Measurements from ENCODE around the gene TMEM134. TPM values are rescaled to one million over a fixed set of nuclear protein-coding genes. Genes with fewer than 3 reads are reported as not detected.

The TMEM134 gene
- total and polyA plus RNA-seq, 9 donors, result 16.1 to 71.5 (median 45.5) TPM

DNA sequence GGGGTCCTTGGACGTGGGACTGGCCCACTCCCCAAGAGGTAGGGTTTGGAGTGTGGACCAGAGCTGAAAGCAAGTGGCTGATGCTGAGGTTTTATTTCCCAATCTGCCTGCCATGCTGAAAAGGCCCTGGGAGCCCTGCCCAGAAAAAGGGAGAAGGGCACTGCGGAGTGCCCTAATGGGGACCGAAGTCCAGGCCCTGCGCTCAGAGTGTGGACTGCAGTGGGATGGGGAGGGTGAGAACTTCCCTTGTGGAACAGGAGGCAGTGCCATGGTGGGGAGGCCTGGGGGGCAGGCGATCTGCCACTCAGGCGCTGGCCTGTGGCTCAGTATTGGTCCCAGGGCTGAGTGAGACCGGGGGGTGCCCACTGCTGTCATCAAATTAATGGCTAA, 20.8 kb downstream of the TMEM134 start:
- H3K27ac ChIP-seq (ENCODE audit: low read length), result no peak overlapping the region
- H3K9me3 ChIP-seq (replicated peaks; ENCODE audit: control insufficient read depth, low read depth, low read length), result no peaks in the 10 kb centered on the region
- no peaks in the 10 kb centered on the region for H3K27me3 ChIP-seq (ENCODE audit: control insufficient read depth, insufficient read depth, low read length)
- no peak overlapping the region for H3K4me3 ChIP-seq (ENCODE audit: low read length)
- DNase-seq, result no peak
- H3K4me1 ChIP-seq (ENCODE audit: control insufficient read depth, insufficient read depth, low read length), result peaks cover 12% of the 10 kb centered on the region
- no peaks in the 10 kb centered on the region for H3K36me3 ChIP-seq (ENCODE audit: control insufficient read depth, insufficient read depth, low read length)
- WGBS (ENCODE audit: insufficient coverage), result 90% methylated on average over 7 of the region's 7 CpGs

DNA sequence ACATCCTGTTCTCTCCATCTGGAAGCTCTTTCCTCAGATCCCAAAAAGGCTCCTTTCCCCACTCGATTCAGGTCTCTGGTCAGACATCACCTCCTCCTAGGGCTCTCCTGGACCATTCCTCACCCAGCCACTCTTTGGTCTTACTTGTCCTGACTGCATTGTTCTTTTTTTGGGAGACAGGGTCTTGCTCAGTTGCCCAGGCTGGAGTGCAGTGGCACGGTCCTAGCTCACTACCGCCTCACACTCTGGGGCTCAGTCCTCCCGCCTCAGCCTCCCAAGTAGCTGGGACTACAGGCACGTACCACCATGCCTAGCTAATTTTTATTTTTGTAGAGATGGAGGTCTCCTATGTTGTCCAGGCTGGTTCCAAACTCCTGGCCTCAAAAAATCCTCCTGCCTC, 23.5 kb downstream of the TMEM134 start:
- H3K27ac ChIP-seq (ENCODE audit: low read length), result no peak overlapping the region
- no peak overlapping the region for H3K4me3 ChIP-seq (ENCODE audit: low read length)
- H3K27me3 ChIP-seq (ENCODE audit: control insufficient read depth, insufficient read depth, low read length), result no peaks in the 10 kb centered on the region
- no peak for DNase-seq
- no peaks in the 10 kb centered on the region for H3K9me3 ChIP-seq (replicated peaks; ENCODE audit: control insufficient read depth, low read depth, low read length)
- 90% methylated on average over 3 of the region's 5 CpGs for WGBS (ENCODE audit: insufficient coverage)
- peaks cover 13% of the 10 kb centered on the region for H3K4me1 ChIP-seq (ENCODE audit: control insufficient read depth, insufficient read depth, low read length)
- H3K36me3 ChIP-seq (ENCODE audit: control insufficient read depth, insufficient read depth, low read length), result peaks cover 13% of the 10 kb centered on the region

DNA sequence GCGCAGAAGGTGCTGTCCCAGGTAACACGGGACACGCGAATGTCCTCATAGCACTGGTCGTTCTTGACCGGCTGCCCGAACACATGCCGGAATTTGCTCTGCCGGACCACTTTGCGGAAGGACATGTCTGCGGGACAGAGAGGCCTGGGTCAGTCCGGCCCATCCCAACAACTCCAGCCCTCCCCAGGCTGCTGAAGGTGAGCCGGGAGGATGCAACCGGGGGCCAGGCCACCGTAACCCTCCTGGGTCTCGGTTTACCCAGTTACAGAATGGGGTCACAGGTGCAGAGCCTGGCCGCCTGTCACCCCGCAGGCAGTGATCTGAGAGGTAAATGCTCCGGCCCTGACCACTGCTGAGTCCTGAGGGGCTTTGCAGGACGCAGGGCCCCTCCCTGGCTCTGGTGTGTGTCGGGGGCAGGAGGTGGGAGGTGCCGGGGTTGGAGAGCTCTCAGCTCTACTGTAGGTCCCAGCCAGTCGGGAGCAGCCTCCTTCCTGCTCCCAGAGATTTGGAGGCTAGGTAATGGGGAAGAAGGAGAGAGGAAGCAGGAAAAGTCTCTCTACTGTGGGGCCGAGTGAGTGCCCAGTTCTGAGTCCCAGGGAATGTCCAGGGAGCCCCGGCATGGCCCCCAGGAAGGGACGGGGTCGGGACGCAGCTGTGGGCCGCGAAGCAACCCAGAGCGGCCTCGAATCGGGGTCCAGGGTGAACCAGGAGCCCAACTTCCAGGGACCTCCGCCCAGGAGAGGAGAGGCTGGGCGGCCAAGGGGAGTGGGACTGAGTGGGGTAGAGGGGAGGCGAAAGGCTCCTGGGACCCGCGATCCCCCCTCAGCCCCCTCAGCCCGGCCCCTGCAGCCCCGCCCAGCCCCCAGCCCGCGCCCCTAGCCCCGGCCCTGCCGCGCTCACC, 26.3 kb downstream of the TMEM134 start:
- Histone ChIP-seq H3K4me3 (ENCODE audit: low read length) (peak overlapping the region; percentile 74), H3K9me3 (replicated peaks; ENCODE audit: control insufficient read depth, low read depth, low read length) (no peaks in the 10 kb centered on the region), H3K27ac (ENCODE audit: low read length) (peak overlapping the region; percentile 86), H3K36me3 (ENCODE audit: control insufficient read depth, insufficient read depth, low read length) (peaks cover 35% of the 10 kb centered on the region), H3K4me1 (ENCODE audit: control insufficient read depth, insufficient read depth, low read length) (peaks cover 24% of the 10 kb centered on the region), H3K27me3 (ENCODE audit: control insufficient read depth, insufficient read depth, low read length) (no peaks in the 10 kb centered on the region)
- WGBS (ENCODE audit: insufficient coverage), result 30% methylated on average over 34 of the region's 45 CpGs
- no peak for DNase-seq

DNA sequence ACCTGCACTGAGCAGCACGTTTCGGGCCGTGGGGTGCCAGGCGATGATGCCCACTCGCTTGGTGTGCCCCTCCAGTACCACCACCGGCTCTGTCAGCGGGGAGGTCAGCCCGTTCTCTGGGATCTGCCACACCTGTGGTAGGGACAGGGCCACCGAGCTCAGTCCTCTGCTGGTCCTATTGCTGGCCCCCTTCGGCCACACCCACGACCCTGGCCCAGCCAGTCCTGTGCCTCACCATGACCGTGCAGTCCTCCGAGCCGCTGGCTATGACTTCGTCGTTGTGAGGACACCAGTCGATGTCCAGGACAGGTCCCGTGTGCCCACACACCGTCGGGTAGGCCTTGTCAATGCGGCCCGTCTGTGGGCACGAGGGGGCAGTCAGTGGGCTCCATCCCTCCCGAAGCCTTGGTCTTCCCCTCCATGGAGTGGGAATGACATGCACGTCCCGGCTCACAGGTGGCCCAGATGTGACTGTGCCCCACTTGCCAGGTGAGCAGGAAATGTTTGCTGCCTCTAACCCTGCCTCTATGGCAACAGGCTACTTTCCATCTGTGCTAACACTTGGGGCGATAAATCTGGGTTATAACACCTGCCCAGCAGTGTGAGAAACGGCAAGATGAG, 27.2 kb downstream of the TMEM134 start:
- no peak overlapping the region for H3K27ac ChIP-seq (ENCODE audit: low read length)
- H3K4me1 ChIP-seq (ENCODE audit: control insufficient read depth, insufficient read depth, low read length), result peaks cover 24% of the 10 kb centered on the region
- WGBS (ENCODE audit: insufficient coverage), result 83% methylated on average over 26 of the region's 28 CpGs
- peaks cover 38% of the 10 kb centered on the region for H3K36me3 ChIP-seq (ENCODE audit: control insufficient read depth, insufficient read depth, low read length)
- H3K27me3 ChIP-seq (ENCODE audit: control insufficient read depth, insufficient read depth, low read length), result no peaks in the 10 kb centered on the region
- H3K9me3 ChIP-seq (replicated peaks; ENCODE audit: control insufficient read depth, low read depth, low read length), result no peaks in the 10 kb centered on the region
- no peak overlapping the region for H3K4me3 ChIP-seq (ENCODE audit: low read length)
- DNase-seq, result no peak

DNA sequence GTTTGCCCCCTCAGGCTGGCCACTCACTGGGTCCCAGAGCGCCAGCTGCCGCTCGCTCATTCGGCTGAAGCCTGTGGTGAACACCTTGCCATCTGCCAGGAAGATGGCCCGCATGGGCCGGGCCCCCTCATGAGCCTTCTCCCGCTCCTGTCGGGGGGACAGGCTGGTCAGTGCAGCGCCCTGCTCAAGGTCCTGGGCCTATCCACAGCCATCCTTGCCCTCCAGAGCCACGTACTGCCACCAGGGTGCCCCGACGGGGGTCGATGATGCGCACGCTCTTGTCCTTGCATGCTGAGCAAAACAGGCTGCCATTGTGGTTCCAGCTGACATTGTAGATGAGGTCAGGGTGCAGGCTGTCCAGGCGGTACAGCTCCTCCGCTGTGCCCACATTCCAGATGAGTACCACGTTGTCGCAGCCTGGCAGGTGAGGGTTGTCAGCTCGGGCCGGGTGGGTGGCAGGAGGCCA, 27.9 kb downstream of the TMEM134 start:
- WGBS (ENCODE audit: insufficient coverage), result 85% methylated on average over 21 of the region's 21 CpGs
- H3K27ac ChIP-seq (ENCODE audit: low read length), result no peak overlapping the region
- no peak for DNase-seq
- no peaks in the 10 kb centered on the region for H3K27me3 ChIP-seq (ENCODE audit: control insufficient read depth, insufficient read depth, low read length)
- no peak overlapping the region for H3K4me3 ChIP-seq (ENCODE audit: low read length)
- H3K9me3 ChIP-seq (replicated peaks; ENCODE audit: control insufficient read depth, low read depth, low read length), result no peaks in the 10 kb centered on the region
- H3K4me1 ChIP-seq (ENCODE audit: control insufficient read depth, insufficient read depth, low read length), result peaks cover 32% of the 10 kb centered on the region
- H3K36me3 ChIP-seq (ENCODE audit: control insufficient read depth, insufficient read depth, low read length), result peaks cover 38% of the 10 kb centered on the region

DNA sequence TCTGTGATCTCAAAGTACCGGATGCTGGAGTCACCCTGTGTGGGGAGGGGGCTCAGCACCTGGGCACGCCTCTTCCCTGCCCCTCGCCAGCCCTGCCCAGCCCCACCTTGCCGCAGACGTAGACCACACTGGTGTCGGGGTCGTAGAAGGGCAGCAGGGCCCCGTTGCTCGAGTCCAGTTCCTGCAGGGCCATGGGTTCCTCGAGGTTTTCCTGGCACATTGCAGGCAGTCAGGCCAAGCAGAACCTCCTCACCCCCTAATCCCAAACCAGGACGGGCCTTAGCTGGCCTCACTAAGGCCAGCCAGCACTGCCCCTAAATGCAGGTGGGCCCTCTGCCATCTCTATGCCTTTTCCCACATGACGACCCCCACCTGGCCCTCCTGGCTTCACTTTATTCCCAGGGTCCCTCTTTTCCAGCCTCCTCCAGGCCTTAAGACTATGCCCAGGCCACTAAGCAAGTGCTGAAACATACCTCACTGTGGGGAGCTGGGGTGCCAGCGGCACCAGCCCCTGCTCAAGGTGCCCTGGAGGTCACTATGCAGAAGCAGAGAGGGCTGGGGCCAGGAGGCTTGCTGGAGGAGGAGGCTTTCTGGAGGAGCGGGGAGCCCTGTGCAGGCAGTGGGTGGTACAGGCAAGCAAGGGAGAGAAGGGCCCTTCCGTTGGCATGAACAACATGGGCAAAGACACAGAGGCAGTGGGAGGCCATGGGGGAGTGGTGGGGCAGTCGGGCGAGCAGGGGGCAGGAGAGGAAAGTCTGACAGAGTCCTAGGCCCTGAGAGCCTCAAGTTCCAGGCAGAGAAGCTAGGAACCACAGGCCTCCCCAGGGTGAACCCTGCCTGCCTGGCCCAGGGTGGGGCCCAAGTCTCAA, 28.6 kb downstream of the TMEM134 start:
- Histone ChIP-seq H3K4me1 (ENCODE audit: control insufficient read depth, insufficient read depth, low read length) (peaks cover 33% of the 10 kb centered on the region), H3K27ac (ENCODE audit: low read length) (peak overlapping the region; percentile 7), H3K9me3 (replicated peaks; ENCODE audit: control insufficient read depth, low read depth, low read length) (no peaks in the 10 kb centered on the region), H3K27me3 (ENCODE audit: control insufficient read depth, insufficient read depth, low read length) (no peaks in the 10 kb centered on the region), H3K4me3 (ENCODE audit: low read length) (no peak overlapping the region), H3K36me3 (ENCODE audit: control insufficient read depth, insufficient read depth, low read length) (peaks cover 43% of the 10 kb centered on the region)
- DNase-seq, result no peak
- 75% methylated on average over 17 of the region's 17 CpGs for WGBS (ENCODE audit: insufficient coverage)

DNA sequence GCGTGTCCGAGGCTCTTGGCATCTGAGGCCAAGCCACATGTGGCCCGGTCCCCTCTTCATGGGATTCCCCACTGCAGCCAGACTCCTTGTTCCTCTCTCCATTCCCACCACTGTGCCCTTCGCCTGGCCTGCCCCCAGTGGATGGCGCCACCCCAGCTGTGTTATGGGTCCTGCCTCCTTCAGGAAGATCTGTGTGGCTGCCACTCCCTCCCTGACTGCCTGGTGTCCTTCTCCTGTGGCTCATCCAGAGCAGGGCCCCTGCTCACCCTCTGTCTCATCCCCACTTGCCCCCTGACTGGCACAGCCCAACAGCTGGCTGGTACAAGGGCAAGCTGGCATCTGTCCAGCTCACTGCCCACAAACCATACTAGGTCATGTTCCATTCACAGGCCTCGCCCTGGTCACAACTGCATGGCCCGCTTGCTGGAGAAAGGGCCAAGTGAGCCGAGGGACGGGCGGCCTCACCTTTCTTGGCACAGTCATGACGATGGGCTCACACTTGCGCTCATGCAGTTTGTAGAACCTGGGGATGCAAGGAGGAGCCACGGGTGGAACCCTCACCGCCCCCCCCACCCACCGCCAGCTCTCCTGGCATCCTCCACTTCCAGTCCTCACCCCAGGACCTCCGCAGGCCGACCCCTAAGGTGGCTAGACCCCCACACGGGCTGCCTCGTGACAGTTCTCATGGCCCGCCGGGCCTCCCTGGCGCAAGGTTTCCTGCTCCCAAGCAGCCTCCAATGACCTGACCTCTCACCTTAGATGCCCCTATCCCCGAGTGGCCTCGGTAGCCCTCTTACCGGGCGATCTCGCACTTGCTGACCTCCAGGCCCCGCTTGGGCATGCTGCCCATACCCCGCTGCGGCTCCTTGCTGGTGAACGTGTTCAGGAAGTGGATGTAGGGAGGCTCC, 29.5 kb downstream of the TMEM134 start:
- no peak for DNase-seq
- peaks cover 34% of the 10 kb centered on the region for H3K4me1 ChIP-seq (ENCODE audit: control insufficient read depth, insufficient read depth, low read length)
- no peak overlapping the region for H3K4me3 ChIP-seq (ENCODE audit: low read length)
- peak overlapping the region; percentile 7 for H3K27ac ChIP-seq (ENCODE audit: low read length)
- no peaks in the 10 kb centered on the region for H3K27me3 ChIP-seq (ENCODE audit: control insufficient read depth, insufficient read depth, low read length)
- no peaks in the 10 kb centered on the region for H3K9me3 ChIP-seq (replicated peaks; ENCODE audit: control insufficient read depth, low read depth, low read length)
- 77% methylated on average over 13 of the region's 31 CpGs for WGBS (ENCODE audit: insufficient coverage)
- peaks cover 51% of the 10 kb centered on the region for H3K36me3 ChIP-seq (ENCODE audit: control insufficient read depth, insufficient read depth, low read length)

DNA sequence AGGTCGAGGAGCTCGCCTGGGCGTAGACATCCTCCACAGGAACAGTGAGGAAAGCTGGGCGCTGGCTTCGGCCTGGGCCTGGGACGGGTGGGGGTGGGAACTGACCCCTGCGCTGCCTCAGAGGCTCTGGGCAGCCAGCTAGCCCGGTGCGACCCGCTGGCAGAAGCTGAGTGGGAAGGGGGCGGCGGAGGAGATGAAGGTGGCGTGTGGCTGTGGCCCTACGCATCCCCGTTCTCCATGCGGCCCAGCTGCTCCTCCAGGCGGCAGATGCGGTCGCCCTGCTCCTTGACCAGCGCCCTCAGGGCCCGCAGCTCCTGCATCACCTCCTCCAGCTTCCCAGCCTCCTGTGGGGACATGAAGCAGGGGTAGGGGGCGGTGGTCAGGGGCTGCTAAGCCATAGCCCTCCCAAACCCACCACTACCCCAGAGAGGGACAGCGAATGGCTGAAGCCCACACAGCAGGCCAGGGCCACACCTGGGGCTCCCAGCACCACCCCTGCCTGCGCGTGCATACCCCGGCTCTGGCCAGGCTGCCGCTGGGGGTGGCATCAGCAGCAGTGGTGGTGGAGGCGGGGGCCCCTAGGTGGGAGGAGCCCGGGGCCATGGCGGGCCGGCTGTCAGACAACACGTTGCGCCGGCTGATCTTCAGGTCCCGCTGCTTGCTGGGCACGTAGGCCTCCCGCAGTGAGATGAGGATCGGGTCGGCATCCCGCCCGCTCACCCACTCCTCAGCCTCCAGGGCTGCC, 30.7 kb downstream of the TMEM134 start:
- Histone ChIP-seq H3K4me1 (ENCODE audit: control insufficient read depth, insufficient read depth, low read length) (peaks cover 34% of the 10 kb centered on the region), H3K36me3 (ENCODE audit: control insufficient read depth, insufficient read depth, low read length) (peaks cover 63% of the 10 kb centered on the region), H3K9me3 (replicated peaks; ENCODE audit: control insufficient read depth, low read depth, low read length) (no peaks in the 10 kb centered on the region), H3K27ac (ENCODE audit: low read length) (no peak overlapping the region), H3K27me3 (ENCODE audit: control insufficient read depth, insufficient read depth, low read length) (no peaks in the 10 kb centered on the region), H3K4me3 (ENCODE audit: low read length) (peak overlapping the region; percentile 10)
- no peak for DNase-seq
- WGBS (ENCODE audit: insufficient coverage), result 68% methylated on average over 20 of the region's 41 CpGs

DNA sequence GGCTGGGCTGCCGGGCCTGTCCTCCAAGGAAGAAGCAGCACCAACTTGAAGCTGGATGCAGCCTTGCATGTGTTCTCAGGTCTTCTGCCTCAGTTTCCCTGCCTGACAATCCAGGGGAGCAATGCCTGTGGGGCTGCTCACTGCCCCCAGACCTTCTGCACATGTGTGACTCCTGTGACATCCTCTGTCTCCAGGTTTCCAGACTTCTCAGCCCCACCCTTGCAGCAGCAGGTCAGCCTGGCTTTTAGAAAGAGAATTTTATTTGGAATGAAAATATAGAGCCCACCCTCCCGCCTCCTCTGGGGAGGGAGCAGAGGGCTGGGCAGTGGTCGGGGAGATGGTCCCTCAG, 31.3 kb downstream of the TMEM134 start:
- peaks cover 31% of the 10 kb centered on the region for H3K4me1 ChIP-seq (ENCODE audit: control insufficient read depth, insufficient read depth, low read length)
- WGBS (ENCODE audit: insufficient coverage), result 55% methylated on average over 3 of the region's 3 CpGs
- DNase-seq, result no peak
- H3K9me3 ChIP-seq (replicated peaks; ENCODE audit: control insufficient read depth, low read depth, low read length), result no peaks in the 10 kb centered on the region
- peaks cover 69% of the 10 kb centered on the region for H3K36me3 ChIP-seq (ENCODE audit: control insufficient read depth, insufficient read depth, low read length)
- H3K27ac ChIP-seq (ENCODE audit: low read length), result no peak overlapping the region
- H3K27me3 ChIP-seq (ENCODE audit: control insufficient read depth, insufficient read depth, low read length), result no peaks in the 10 kb centered on the region
- peak overlapping the region; percentile 10 for H3K4me3 ChIP-seq (ENCODE audit: low read length)
